ENCODE data around the gene IRF6.

IRF6 gene

GRCh38 chr1:209805875-209806760, at the start of gene IRF6:
IRF6 (minus strand) TSS chr1:209806142; CDS start chr1:209801413, 4,729 bp downstream.
- TF ChIP-seq CTCF (IDR thresholded peaks at IDR 0.05; ENCODE audit: low read depth, low read length): no peak
- DNase-seq (ENCODE audit: low read depth, low spot score): peak; percentile 62
- H3K4me3 ChIP-seq (ENCODE audit: low read depth, low read length): peak within 1 kb of the TSS; percentile 34
- in situ Hi-C loops (cut with HindIII; ENCODE audit: low sequenced_read_pairs): no loop called here

DNA sequence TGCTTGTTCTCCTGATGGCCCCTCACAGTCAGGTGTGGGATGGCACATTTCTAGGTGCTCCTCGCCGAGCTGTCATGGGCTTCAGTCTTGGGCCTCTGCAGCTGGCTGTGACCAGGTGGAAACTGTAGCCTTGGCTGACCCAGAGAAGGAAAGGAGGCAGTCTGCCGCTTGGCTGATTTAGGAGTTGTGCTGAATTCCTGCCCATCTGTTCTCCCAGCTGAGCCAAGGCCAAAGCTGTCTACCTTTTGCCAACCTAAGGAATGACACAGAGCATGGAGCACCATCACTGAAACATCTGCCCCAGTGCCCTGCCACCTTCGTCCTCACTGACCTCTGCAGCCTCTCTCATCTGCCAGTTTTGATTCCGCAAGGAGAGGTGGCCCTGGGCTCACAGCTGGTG, 49.7 kb upstream of the IRF6 start:
- no peak for TF ChIP-seq CTCF (IDR thresholded peaks at IDR 0.05; ENCODE audit: low read depth, low read length)
- no peak for DNase-seq (ENCODE audit: low read depth, low spot score)
- in situ Hi-C loops (cut with HindIII; ENCODE audit: low sequenced_read_pairs): loop anchor here (25.0 kb wide), 1 partner anchor 132 kb away; no protein-coding TSS in a partner anchor
- no peak overlapping the region for H3K4me3 ChIP-seq (ENCODE audit: low read depth, low read length)

GRCh38 chr1:209855006-209855405, 49.1 kb upstream of the IRF6 start:
- in situ Hi-C loops (cut with HindIII; ENCODE audit: low sequenced_read_pairs): loop anchor here (25.0 kb wide), 1 partner anchor 132 kb away; no protein-coding TSS in a partner anchor
- TF ChIP-seq CTCF (IDR thresholded peaks at IDR 0.05; ENCODE audit: low read depth, low read length): no peak
- no peak overlapping the region for H3K4me3 ChIP-seq (ENCODE audit: low read depth, low read length)
- no peak for DNase-seq (ENCODE audit: low read depth, low spot score)

DNA sequence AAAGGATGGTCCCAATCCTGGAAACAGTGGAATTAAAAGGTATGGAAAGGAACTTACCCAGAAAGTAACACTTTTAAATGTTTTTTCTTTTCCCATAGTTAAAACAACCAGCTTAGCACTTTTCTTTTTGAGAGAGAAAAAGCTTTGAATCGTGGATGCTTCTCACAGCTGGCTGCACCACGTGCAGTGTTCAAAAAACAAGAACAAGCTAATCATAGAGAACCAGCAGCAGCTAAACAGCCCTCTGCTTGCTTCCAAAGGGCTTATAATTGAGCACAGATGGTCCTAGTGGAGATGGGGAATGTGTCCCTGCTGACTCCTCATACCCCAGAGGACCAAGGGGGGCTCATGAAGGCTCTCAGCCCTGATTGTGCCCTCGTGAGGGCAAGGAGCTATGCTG, 48.3 kb upstream of the IRF6 start:
- DNase-seq (ENCODE audit: low read depth, low spot score): no peak
- in situ Hi-C loops (cut with HindIII; ENCODE audit: low sequenced_read_pairs): loop anchor here (25.0 kb wide), 1 partner anchor 133 kb away; no protein-coding TSS in a partner anchor

DNA sequence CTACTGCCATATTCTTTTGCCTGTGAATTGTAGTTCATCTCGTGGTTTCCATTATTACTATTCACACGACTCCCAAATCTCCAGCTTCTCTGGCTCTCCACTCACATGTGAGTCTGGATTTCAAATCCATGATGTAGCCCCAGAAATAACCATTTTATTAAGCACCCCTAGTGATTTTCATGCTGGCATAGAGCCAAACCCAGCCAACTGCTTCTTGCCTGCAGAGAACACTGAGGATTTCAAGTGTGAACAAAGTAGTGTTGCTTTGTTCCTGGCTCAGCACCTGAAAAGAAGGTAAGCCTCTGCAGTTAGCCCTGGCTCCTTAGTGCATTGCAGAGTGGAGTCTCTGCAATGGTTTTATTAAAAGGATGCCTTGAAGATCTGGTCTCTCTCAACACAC, 47.7 kb upstream of the IRF6 start:
- DNase-seq (ENCODE audit: low read depth, low spot score): no peak
- in situ Hi-C loops (cut with HindIII; ENCODE audit: low sequenced_read_pairs): loop anchor here (25.0 kb wide), 1 partner anchor 134 kb away; no protein-coding TSS in a partner anchor
- TF ChIP-seq CTCF (IDR thresholded peaks at IDR 0.05; ENCODE audit: low read depth, low read length): no peak
- H3K4me3 ChIP-seq (ENCODE audit: low read depth, low read length): no peak overlapping the region

More for the DNA sequence above, 48.3 kb upstream of the IRF6 start:
- no peak overlapping the region for H3K4me3 ChIP-seq (ENCODE audit: low read depth, low read length)
- no peak for TF ChIP-seq CTCF (IDR thresholded peaks at IDR 0.05; ENCODE audit: low read depth, low read length)

DNA sequence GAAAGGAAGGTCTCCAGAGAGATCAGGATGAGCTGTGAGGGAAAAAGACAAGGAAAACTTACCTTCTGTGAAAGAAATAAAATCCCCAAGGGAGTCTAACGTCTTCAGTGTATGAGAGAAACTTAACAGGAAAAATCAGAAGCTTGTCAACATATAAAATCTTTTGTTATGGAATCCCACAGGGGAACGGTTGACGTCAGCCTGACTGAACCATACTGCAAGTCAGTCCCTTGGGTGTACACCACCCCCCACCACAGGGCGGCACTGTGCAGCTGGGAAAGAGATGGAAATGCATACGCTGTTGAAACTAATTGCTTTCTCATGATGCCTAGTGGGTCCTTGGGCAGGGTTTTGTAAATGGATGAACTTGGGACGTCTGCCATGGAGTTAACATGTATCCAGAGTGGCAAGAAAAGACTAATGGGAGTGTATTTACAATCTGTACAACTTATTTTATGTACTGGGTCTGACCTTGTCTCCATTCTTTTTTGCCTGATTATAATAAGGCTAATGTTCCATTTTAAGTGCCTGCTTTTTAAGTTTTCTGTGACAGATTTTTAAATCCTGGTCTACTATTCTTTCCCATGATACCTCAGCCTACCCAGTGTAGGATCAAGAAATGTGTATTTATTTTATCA, 44.5 kb upstream of the IRF6 start:
- no peak overlapping the region for H3K4me3 ChIP-seq (ENCODE audit: low read depth, low read length)
- peak; percentile 85 for DNase-seq (ENCODE audit: low read depth, low spot score)
- TF ChIP-seq CTCF (IDR thresholded peaks at IDR 0.05; ENCODE audit: low read depth, low read length): peak; percentile 88
- in situ Hi-C loops (cut with HindIII; ENCODE audit: low sequenced_read_pairs): loop anchor here (25.0 kb wide), 1 partner anchor 137 kb away; no protein-coding TSS in a partner anchor

All from astrocyte of the spinal cord (primary cell).